MM.1S (cell line): Measurements from ENCODE around the gene ZSCAN5C.

Source experiments
- CTCF ChIP-seq: fragments of 300-600 bp; sonication (generic); IDR thresholded peaks from 2 replicates; pipeline ENCODE4 v1.5.1; 2016; ENCODE audit warnings: antibody characterized with exemption, low read length, mixed read lengths
- EZH2 ChIP-seq: fragments of 300-600 bp; sonication (generic); optimal IDR thresholded peaks from 2 replicates; pipeline ENCODE3; 2017; ENCODE audit warnings: low read depth, mild to moderate bottlenecking, antibody characterized with exemption, low read length, mixed read lengths
- EZH2phosphoT487 ChIP-seq: fragments of 300-600 bp; sonication (generic); IDR thresholded peaks from 2 replicates; pipeline ENCODE4 v1.6.1; 2018; ENCODE audit warnings: antibody characterized with exemption, low read length

- TF ChIP-seq CTCF: no peak
- no peak for TF ChIP-seq EZH2
- TF ChIP-seq EZH2phosphoT487: no peak
Observed at GRCh38 chr19:56245121-56245740, 43.2 kb downstream of the ZSCAN5C start.
